NCI-H128 (cell line): ENCODE measurements around the gene WDR45.
A peak's percentile ranks its signal among the peaks of the same experiment; 100 is the strongest.

Experiments used
- DNase-seq: peaks from one replicate; lab custom pipeline; 2025; ENCODE audit not compliant: unreplicated experiment; lab: John Stamatoyannopoulos, UW

WDR45 gene

GRCh38 chrX:49075347-49075746, 4.3 kb downstream of the WDR45 start:
- DNase-seq: no peak

GRCh38 chrX:49073601-49074575, 5.8 kb downstream of the WDR45 start, which contains the start of gene PRAF2:
PRAF2 (minus strand) TSS chrX:49074002; CDS start chrX:49073987, 15 bp downstream.
- peak; percentile 73 for DNase-seq

- no peak for DNase-seq
Observed at GRCh38 chrX:49072712-49073095, 7.0 kb downstream of the WDR45 start.

GRCh38 chrX:49071877-49072711, 7.6 kb downstream of the WDR45 start:
- DNase-seq: no peak

- no peak for DNase-seq
Observed at GRCh38 chrX:49070988-49071387, 8.7 kb downstream of the WDR45 start.

- DNase-seq: no peak
Observed at GRCh38 chrX:49069038-49069437, 10.6 kb downstream of the WDR45 start.

- no peak for DNase-seq
Observed at GRCh38 chrX:49067285-49068120, 12.2 kb downstream of the WDR45 start.

- no peak for DNase-seq
Observed at GRCh38 chrX:49066690-49067089, 13.0 kb downstream of the WDR45 start.

GRCh38 chrX:49066278-49066677, 13.4 kb downstream of the WDR45 start:
- no peak for DNase-seq

- DNase-seq: no peak
Observed at GRCh38 chrX:49064735-49065134, 15.0 kb downstream of the WDR45 start.

GRCh38 chrX:49064303-49064702, 15.4 kb downstream of the WDR45 start:
- DNase-seq: no peak

- no peak for DNase-seq
Observed at GRCh38 chrX:49063715-49064114, 16.0 kb downstream of the WDR45 start.

- DNase-seq: no peak
Observed at GRCh38 chrX:49061916-49062315, 17.8 kb downstream of the WDR45 start.

- no peak for DNase-seq
Observed at GRCh38 chrX:49061490-49061889, 18.2 kb downstream of the WDR45 start.

GRCh38 chrX:49060914-49061313, 18.8 kb downstream of the WDR45 start:
- DNase-seq: no peak

- no peak for DNase-seq
Observed at GRCh38 chrX:49059681-49060085, 20.0 kb downstream of the WDR45 start.

GRCh38 chrX:49059201-49059600, 20.5 kb downstream of the WDR45 start:
- no peak for DNase-seq

- no peak for DNase-seq
Observed at GRCh38 chrX:49058794-49059193, 20.9 kb downstream of the WDR45 start, which contains the start of gene CCDC120. CCDC120 (plus strand) TSS chrX:49058999; CDS start chrX:49062042, 3,043 bp downstream.

GRCh38 chrX:49054073-49054762, 25.5 kb downstream of the WDR45 start:
- no peak for DNase-seq
